CD14-positive monocyte (primary cell): ENCODE data around the gene SDK1. TPM values are rescaled to one million over a fixed set of nuclear protein-coding genes. Genes with fewer than 3 reads are reported as not detected.

Experiments
- DNase-seq, 3 donors: peaks; one replicate each; pipeline ENCODE4 v3.0.0-alpha.2; 2011 to 2022
- H2AFZ ChIP-seq: 2 replicates; pipeline ENCODE4 v1.6.0; 2012; ENCODE audit warnings: mild to moderate bottlenecking, low read depth, low read length, inconsistent platforms; ENCODE audit not compliant: insufficient read depth, poor library complexity, severe bottlenecking
- H3K27ac ChIP-seq, 2 donors: 1 replicate in 1 of 2; 2 replicates in 1 of 2; pipeline ENCODE4 v1.5.1; 2012 to 2013; ENCODE audit warnings: low read length in 2 of 2, control low read depth in 1 of 2, inconsistent platforms in 1 of 2, low read depth in 1 of 2, mild to moderate bottlenecking in 1 of 2
- H3K27me3 ChIP-seq, 2 donors: one replicate each; pipeline versions ENCODE4 v1.6.0 to v1.6.1; 2011 to 2013; ENCODE audit warnings: low read length in 2 of 2; ENCODE audit not compliant: control insufficient read depth in 2 of 2, insufficient read depth in 2 of 2
- H3K36me3 ChIP-seq, 2 donors: replicated peaks in 1 of 2; 1 replicate in 1 of 2; 2 replicates in 1 of 2; pipeline versions ENCODE4 v1.5.1 to v1.6.1; 2012 to 2013; ENCODE audit warnings: low read length in 2 of 2, control low read depth in 1 of 2, inconsistent platforms in 1 of 2, mild to moderate bottlenecking in 1 of 2; ENCODE audit not compliant: insufficient read depth in 2 of 2, control insufficient read depth in 1 of 2
- H3K4me1 ChIP-seq, 2 donors: 1 replicate in 1 of 2; 2 replicates in 1 of 2; pipeline versions ENCODE4 v1.5.1 to v1.6.1; 2012 to 2013; ENCODE audit warnings: low read length in 2 of 2, control low read depth in 1 of 2, inconsistent platforms in 1 of 2, mild to moderate bottlenecking in 1 of 2, moderate library complexity in 1 of 2; ENCODE audit not compliant: insufficient read depth in 2 of 2, control insufficient read depth in 1 of 2
- H3K4me2 ChIP-seq: replicated peaks from 2 replicates; pipeline ENCODE3; 2012; ENCODE audit warnings: low read length, moderate library complexity, mild to moderate bottlenecking; ENCODE audit not compliant: poor library complexity, severe bottlenecking; ENCODE audit errors: extremely low read depth
- H3K4me3 ChIP-seq, 3 experiments: fragments of 200-600 bp in 1 of 3; sonication (generic) in 1 of 3; replicated peaks in 1 of 3; 1 replicate in 2 of 3; 2 replicates in 1 of 3; pipeline ENCODE4 v1.5.1; 2011 to 2013; ENCODE audit warnings: low read length in 3 of 3, mild to moderate bottlenecking in 3 of 3, control low read depth in 2 of 3, low read depth in 2 of 3, inconsistent platforms in 1 of 3, moderate library complexity in 1 of 3
- H3K79me2 ChIP-seq: 2 replicates; pipeline ENCODE4 v1.6.0; 2012; ENCODE audit warnings: mild to moderate bottlenecking, control low read depth, inconsistent platforms, low read length, moderate library complexity; ENCODE audit not compliant: insufficient read depth
- H3K9ac ChIP-seq: 2 replicates; pipeline ENCODE4 v1.6.0; 2017; ENCODE audit warnings: low read length, mild to moderate bottlenecking; ENCODE audit not compliant: insufficient read depth, poor library complexity, severe bottlenecking
- H3K9me3 ChIP-seq, 2 donors: replicated peaks in 1 of 2; 1 replicate in 1 of 2; 2 replicates in 1 of 2; pipeline versions ENCODE4 v1.5.1 to v1.6.1; 2012 to 2013; ENCODE audit warnings: low read length in 2 of 2, control low read depth in 1 of 2; ENCODE audit not compliant: control insufficient read depth in 1 of 2, insufficient read depth in 1 of 2
- H4K20me1 ChIP-seq: 2 replicates; pipeline ENCODE4 v1.6.0; 2012; ENCODE audit warnings: mild to moderate bottlenecking, low read length, control low read depth, moderate library complexity; ENCODE audit not compliant: insufficient read depth
- H3K27ac Mint-ChIP-seq, 7 donors: one replicate each; pipeline ENCODE4 v1.8.0; 2020; ENCODE audit warnings: mild to moderate bottlenecking in 7 of 7, mixed read lengths in 7 of 7, moderate library complexity in 6 of 7, inconsistent platforms in 2 of 7
- H3K27me3 Mint-ChIP-seq, 3 donors: one replicate each; pipeline ENCODE4 v1.8.0; 2021 to 2022; ENCODE audit warnings: low read depth in 3 of 3, mild to moderate bottlenecking in 3 of 3, mixed read lengths in 3 of 3, moderate library complexity in 3 of 3, inconsistent platforms in 1 of 3
- H3K36me3 Mint-ChIP-seq, 2 donors: one replicate each; pipeline ENCODE4 v1.8.0; 2020; ENCODE audit warnings: mixed read lengths in 2 of 2, inconsistent platforms in 1 of 2, mild to moderate bottlenecking in 1 of 2
- H3K4me1 Mint-ChIP-seq: one replicate; pipeline ENCODE4 v1.8.0; 2020; ENCODE audit warnings: mild to moderate bottlenecking, mixed read lengths
- H3K4me3 Mint-ChIP-seq, 2 donors: one replicate each; pipeline ENCODE4 v1.8.0; 2020; ENCODE audit warnings: mild to moderate bottlenecking in 2 of 2, mixed read lengths in 2 of 2, moderate library complexity in 1 of 2
- H3K9me3 Mint-ChIP-seq, 7 donors: one replicate each; pipeline ENCODE4 v1.8.0; 2020 to 2022; ENCODE audit warnings: mixed read lengths in 7 of 7, mild to moderate bottlenecking in 6 of 7, moderate library complexity in 6 of 7, inconsistent platforms in 2 of 7
- WGBS: methylation state at CpG from one replicate; pipeline ENCODE4 v1.1.5; 2013; ENCODE audit warnings: missing lambda C conversion rate; ENCODE audit not compliant: insufficient coverage; 5-methylcytosine and 5-hydroxymethylcytosine counted together
- intact Hi-C, 2 donors: fragments of 100-400 bp; cut with micrococcal nuclease; formaldehyde crosslinking; loops; one replicate each; pipeline versions ENCODE4 v1.15.0 to v1.15.1; 2023
- polyA plus RNA-seq, 3 donors: library from polyadenylated mRNA; depleted of rRNA in 1 of 3; unstranded in 2 of 3; stranded (reverse) in 1 of 3; fragments of 300-500 nt in 2 of 3; fragments of >200 nt in 1 of 3; fragmentation: Illumina TruSeq in 2 of 3; gene quantifications; 1 replicate in 2 of 3; 2 replicates in 1 of 3; pipeline ENCODE4 v1.2.3, GENCODE V29; 2012 to 2021
- TF ChIP-seq, protein P1 (sequence below): fragments of 200-600 bp; IDR thresholded peaks from one replicate; pipeline ENCODE4 v1.8.0; 2022; ENCODE audit warnings: antibody characterized with exemption, mild to moderate bottlenecking

Gene SDK1
- polyA plus RNA-seq, 3 donors: 0.01 TPM; not detected in 2

DNA sequence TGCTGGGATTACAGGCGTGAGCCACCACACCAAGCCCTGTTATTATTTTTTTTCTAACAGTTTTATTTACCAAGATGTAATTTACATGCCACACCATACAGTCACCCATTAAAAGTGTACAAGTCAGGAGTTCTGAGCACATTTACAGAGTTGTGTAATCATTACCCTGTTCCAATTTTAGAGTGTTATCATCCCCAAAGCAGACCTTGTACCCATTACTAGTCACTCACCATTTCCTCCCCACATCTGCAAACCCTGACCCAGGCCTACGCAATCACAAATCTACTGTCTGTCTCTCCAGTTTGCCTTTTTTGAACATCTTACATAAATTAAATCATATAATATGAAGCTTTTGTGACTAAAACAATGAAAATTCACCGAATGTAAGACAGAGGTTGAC lies 978.2 kb downstream of the SDK1 start:
- Histone ChIP-seq H3K79me2 (no peaks in the 10 kb centered on the region), H2AFZ (no peak overlapping the region), H3K27me3 (no peaks in the 10 kb centered on the region), H3K9ac (no peak overlapping the region), H3K4me1 (no peaks in the 10 kb centered on the region), H3K9me3 (peaks cover 7 to 20% of the 10 kb centered on the region in 2 donors), H3K4me3 (no peak overlapping the region), H3K36me3 (no peaks in the 10 kb centered on the region), H3K27ac (no peak overlapping the region), H3K4me2 (no peak overlapping the region), H4K20me1 (no peaks in the 10 kb centered on the region)
- TF ChIP-seq, protein P1, sequence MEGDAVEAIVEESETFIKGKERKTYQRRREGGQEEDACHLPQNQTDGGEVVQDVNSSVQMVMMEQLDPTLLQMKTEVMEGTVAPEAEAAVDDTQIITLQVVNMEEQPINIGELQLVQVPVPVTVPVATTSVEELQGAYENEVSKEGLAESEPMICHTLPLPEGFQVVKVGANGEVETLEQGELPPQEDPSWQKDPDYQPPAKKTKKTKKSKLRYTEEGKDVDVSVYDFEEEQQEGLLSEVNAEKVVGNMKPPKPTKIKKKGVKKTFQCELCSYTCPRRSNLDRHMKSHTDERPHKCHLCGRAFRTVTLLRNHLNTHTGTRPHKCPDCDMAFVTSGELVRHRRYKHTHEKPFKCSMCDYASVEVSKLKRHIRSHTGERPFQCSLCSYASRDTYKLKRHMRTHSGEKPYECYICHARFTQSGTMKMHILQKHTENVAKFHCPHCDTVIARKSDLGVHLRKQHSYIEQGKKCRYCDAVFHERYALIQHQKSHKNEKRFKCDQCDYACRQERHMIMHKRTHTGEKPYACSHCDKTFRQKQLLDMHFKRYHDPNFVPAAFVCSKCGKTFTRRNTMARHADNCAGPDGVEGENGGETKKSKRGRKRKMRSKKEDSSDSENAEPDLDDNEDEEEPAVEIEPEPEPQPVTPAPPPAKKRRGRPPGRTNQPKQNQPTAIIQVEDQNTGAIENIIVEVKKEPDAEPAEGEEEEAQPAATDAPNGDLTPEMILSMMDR: no peak
- no CpG with 5 or more reads among the region's 3 CpGs for WGBS
- Mint-ChIP-seq H3K27me3 (peaks cover 0 to 4% (median 3%) of the 10 kb centered on the region in 3 donors), H3K9me3 (peaks cover 13 to 51% (median 31%) of the 10 kb centered on the region in 7 donors), H3K36me3 (no peaks in the 10 kb centered on the region), H3K4me1 (no peaks in the 10 kb centered on the region), H3K4me3 (no peak overlapping the region), H3K27ac (no peak overlapping the region)
- intact Hi-C loops: no loop called here
- no peak for DNase-seq

DNA sequence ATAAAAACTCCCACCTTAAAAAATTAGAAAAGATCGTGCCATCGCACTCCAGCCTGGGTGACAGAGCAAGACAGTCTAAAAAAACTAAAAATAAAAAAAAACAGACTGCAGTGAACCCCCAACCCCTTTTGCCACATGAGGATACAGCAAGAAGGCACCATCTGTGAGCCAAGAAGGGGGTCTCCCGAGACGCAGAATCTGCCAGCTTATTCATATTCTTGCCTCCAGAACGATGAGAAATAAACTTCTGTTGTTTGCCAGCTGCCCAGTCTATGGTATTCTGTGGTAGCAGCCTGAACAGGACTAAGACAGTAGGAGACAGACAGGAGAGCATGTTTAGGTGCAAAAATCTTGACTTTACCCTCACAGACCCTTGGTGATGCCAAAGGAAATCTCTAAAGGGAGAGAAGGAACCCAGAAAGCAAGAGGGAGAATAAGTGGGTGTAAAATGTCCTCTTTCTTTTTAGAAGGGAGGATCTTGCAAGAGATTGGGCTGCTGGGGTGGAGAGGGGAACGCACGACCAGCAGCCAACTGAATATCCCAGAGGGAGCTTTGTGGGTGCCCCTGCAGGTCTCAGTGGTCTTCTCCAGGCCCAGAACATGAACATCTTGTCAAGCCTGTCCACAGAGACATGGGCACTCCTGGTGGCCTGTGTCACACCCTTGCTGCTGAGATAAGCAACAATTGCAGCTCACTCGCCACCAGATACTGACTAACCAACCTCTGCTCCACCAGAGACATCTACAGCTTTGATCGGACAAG lies 980.4 kb downstream of the SDK1 start:
- no peaks in the 10 kb centered on the region for H3K4me1 ChIP-seq
- H3K9me3 Mint-ChIP-seq: peaks cover 4 to 48% (median 27%) of the 10 kb centered on the region in 7 donors
- H3K27ac Mint-ChIP-seq: no peak overlapping the region
- H3K27ac ChIP-seq: no peak overlapping the region
- intact Hi-C loops: no loop called here
- no peaks in the 10 kb centered on the region for H3K79me2 ChIP-seq
- no peak overlapping the region for H3K4me3 Mint-ChIP-seq
- H2AFZ ChIP-seq: no peak overlapping the region
- no peaks in the 10 kb centered on the region for H3K27me3 ChIP-seq
- H3K4me2 ChIP-seq: no peak overlapping the region
- H4K20me1 ChIP-seq: no peaks in the 10 kb centered on the region
- H3K4me3 ChIP-seq: no peak overlapping the region
- no peaks in the 10 kb centered on the region for H3K4me1 Mint-ChIP-seq
- no peaks in the 10 kb centered on the region for H3K36me3 Mint-ChIP-seq
- TF ChIP-seq, protein P1: no peak
- peaks cover 0 to 3% (median 2%) of the 10 kb centered on the region in 3 donors for H3K27me3 Mint-ChIP-seq
- peaks cover 3 to 14% of the 10 kb centered on the region in 2 donors for H3K9me3 ChIP-seq
- DNase-seq: no peak
- 79% methylated on average over 5 of the region's 9 CpGs for WGBS
- no peak overlapping the region for H3K9ac ChIP-seq
- no peaks in the 10 kb centered on the region for H3K36me3 ChIP-seq
